Activated CD8-positive, alpha-beta memory T cell treated with anti-CD3 and anti-CD28 coated beads, Interleukin-2, amount 50 U/mL, for 24 hours (primary cell): ENCODE measurements around the gene CCDC85C.

Source experiments
- DNase-seq: peaks from one replicate; pipeline ENCODE4 v3.0.0-alpha.2; 2020; ENCODE audit errors: extremely low read depth

Gene CCDC85C

DNA sequence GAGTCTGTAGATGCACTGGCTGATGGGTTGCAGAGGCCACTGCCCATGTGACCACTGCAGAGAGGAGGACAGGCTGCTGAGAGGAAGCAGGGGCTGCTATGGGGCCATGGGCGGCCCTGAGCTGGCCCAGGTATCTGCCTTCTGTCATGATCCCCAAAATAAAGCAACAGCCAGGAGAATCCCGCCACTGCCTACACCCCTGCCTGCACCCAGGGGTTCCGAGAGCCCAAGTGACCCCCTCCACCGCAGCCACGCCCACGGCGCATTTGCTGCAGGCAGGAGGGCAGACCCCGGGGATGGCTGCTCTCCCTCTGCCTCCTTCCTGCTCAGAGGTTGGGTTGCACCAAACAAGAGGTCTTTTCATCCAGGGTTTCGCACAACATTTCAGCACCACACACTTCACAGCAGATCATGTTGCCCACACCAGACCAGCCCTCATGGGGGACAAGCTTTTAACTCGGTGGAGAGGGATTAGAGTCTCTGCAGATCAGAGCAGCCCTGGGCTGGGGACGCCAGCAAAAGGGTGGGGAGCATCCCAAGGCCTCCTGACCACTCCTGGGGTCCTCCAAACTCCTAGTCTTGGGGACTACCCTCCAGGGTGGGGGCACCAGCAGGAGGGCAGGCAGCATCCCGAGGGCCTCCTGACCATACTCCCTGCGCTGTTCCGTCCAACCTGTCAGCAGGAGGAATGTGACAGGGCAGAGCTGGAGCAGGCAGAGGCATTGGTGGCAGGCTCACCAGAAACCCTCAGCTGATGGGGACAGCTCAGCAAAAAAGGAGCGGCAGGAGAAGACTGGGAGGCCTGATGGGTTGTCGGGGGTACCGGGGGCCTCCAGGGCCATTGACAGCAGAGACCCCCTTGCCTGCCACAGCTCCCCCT, 14.1 kb downstream of the CCDC85C start:
- no peak for DNase-seq

DNA sequence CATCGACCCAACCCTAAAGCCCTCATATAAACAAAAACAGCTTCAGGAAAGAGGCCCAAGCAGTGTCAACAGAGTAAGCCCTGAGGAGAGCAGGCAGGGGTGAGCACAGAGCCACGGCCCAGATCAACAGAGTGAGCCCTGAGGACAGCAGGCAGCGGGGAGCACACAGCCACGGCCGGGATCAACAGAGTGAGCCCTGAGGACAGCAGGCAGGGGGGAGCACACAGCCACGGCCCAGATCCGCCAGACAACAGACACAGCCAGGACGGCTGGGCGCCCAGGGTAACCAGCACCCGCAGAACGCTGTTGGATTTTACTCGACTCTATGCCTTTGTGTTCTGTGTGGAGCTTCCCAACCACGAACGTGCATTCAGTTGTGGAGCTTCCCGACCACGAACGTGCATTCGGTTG, 15.0 kb downstream of the CCDC85C start:
- DNase-seq: no peak

DNA sequence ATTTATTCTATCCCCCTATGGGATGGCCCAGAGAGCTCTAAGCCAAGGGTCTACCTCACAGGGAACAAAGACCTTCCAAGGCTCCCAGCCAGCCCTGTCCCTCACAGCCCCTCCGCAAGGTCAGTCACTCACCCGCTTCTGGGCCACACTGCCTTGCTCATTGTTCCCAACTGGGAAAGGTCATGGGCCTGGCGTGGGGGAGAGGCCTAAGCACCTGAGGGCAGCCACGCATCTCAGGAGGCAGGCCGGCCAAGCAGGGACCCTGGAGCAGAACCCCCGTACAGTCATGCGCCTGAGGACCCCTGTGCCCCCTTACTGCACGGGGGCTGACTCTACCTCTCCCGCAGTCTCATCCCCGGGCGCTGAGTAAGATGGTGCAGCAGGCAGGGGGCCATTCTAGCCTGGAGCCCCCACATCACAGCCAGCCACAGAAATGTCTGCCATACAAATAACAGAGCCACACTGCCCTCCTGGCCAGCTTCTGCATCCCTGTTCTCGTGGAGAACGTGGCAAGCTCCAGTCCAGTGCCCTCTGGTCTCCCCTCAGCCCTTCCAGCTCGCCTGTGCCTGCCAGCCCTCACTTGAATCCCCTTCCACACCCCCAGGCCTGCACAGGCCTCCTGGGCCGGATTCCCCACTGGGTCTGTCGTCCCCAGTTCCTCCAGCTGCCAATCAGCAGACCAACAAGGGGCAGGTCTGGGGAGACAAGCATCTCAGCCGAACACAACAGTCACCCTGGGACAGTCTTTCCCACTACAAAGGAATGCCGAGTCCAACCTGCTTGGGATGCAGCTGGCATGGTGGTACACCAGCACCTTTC, 16.3 kb downstream of the CCDC85C start:
- no peak for DNase-seq

DNA sequence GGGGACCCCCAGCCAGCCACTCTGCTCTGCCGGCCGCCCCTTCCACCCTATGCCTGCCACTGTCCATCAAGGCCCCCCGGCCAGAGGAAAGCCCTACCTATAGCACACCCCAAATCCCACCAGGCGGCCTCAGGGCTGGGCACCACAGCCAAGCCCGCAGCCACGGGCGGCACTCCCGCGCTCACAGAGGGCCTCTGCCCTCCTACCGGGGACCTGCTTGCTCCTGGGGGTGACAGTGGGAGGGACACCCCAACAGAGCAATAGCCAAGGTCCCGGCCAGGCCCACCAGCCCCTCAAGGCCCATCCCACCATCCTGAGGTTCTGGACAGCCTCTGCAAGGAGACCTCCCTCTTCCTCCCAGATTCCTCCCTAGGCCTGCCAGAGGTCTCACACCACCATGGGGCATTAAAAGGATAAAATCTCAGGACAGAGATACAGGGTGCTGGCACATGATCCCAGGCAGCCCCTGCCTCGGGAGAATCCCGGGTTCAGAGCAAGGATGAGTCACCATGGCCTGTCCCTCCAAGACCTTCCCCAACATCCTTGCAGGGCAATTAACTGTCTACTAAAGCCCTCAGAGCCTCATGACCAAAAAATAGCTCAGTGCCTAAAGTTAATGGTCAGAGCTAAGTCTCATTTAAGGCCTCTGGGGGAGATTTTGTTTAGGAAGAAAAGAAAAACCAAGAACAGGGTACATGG, 17.1 kb downstream of the CCDC85C start:
- no peak for DNase-seq

DNA sequence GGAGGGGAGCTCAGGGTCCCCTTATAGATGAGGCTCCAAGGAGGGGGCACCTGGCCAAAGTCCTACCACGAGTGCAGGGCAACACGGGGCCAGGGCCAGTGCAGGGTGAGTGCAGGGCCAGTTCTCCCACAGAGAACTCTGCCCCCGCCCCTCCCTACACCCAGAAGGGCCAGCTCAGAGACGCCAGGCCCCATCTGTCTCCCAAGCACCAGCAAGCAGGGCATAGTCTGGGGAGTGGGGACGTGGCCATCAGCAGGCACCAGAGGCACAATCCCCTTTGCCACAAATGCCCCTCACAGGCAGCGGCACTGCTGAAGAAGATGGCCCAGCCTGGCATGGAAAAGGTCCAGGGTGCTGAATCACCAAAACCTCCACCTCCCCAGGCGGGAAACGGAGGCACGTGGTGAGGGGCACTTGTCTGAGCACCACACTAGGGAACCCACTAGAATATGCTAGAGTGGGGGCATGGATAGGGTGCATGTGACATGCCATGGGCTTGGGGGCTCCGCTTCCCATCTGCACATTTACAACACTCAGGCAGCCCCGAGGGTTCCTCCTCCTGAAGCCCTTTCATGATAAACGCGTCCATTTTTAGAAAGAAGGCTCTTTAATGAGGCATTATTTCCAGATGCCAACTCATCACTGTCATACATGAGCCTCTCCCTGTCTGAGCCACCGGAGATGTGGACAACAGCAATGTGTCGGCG, 17.8 kb downstream of the CCDC85C start:
- DNase-seq: no peak

DNA sequence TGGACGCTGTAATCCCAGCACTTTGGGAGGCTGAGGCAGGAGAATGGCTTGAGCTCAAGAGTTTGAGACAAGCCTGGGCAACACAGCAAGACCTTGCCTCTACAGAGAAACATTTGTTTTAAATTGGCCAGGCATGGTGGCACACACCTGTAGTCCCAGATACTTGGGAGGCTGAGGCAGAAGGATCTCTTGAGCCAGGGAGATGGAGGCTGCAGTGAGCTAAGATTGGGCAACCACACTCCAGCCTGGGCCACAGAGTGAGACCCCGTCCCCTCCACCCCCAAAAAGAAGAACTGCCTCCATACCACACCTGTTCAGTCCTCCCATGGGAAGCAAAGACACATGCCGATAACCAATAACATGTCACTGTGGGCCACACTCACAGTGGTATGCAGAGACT, 19.2 kb downstream of the CCDC85C start:
- DNase-seq: no peak

DNA sequence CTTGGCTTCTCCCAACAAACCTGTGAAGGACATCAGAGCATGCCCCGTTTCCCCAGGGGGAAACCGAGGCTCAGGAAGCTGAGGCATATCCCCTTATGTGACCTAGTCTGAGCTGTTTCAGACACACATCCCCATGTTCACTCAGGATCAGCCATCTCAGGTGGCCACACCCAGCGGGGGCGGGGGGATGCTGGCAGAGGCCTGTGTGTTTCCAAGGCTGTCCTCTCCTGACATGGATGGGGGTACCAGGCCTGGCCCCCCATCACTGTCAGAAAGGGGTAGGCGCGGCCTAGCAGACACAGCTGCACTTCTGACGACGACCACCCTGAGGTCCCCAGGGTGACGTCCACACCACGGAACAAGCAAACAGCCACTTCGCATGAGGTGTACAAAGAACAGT, 22.1 kb downstream of the CCDC85C start:
- no peak for DNase-seq

DNA sequence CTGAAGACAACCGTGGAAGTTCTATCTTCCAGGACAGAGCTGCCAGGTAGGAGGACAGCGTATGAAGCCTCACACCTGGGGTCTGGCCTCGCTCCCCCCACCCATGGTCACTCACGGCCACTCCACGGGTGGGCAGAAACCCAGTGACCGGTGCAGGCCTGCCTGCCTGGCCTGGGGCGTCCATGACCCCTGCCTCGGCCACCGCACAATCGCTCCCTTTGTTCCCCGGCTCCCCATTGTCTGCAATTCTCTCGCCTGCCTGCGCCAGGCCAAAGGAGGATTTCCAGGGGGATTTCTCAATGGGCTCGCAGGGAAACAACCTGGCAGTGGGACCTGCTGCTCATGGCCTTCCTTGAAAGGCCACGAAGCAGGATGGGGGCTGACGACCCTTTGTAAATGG, 22.6 kb downstream of the CCDC85C start:
- no peak for DNase-seq

DNA sequence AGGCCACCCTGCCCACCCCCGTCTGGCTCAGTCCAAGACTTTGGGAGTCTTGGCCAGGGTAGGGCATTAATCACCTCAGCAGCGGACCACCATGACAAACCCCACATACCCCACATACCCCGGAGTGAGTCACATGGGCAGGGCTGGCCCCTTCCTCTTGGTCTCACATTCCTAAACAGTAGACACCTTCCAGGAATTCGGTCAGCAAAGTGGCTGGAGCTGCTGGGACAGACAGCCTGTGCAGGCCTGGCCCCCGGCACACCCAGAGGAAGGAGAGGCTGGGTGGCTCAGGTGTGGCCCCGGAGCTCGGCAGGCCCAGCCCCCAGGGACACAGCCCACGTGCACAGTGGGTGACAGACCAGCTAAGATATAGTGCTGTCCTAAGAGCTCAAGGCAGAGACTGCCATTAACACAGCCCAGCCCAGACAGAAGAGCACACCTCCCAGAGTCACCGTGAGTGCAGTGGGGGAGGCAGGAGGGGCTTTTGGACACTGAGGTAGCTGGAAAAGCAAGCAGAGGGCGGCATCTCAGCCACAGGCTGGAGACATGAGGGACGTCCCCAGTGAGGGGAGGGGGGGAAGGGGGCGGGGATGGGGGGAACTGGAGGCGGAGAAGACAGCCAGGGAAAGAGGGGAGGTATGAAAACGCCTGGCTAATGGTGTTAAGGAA, 24.0 kb downstream of the CCDC85C start:
- DNase-seq: no peak

DNA sequence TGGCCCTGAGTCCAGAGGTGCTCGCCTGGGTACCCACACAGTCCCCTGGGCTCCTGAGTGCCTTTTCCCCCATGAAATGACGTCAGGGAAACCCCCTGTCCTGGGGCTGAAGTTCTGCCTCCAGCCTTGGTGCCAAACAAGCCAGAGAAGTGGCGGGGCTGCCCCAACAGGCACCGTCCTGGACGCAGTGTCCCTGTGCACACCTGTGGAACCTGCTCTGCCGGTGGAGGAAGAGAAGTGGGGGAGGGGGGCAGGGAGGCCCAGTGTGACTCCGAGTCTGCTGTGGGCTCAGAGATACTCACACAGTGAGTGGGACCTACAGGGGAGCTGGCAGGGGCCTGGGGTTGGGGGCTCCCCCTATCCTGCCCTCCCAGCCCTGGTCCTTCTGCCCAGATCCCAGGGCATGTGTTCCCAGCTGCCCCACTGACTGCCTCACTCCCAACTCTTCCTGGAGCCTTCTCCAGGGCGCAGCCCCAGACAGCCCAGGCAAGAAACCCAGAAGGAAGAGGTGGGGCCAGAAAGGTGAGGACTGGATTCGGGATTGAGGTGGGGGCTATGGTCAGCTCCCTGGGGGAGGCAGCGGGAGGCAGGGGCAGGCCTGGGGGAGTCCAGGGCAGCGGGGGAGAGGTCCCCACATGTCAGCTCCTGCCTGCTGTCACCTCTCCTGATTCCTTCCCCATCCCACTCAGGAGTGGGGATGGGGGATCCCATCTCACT, 24.7 kb downstream of the CCDC85C start:
- DNase-seq: no peak

DNA sequence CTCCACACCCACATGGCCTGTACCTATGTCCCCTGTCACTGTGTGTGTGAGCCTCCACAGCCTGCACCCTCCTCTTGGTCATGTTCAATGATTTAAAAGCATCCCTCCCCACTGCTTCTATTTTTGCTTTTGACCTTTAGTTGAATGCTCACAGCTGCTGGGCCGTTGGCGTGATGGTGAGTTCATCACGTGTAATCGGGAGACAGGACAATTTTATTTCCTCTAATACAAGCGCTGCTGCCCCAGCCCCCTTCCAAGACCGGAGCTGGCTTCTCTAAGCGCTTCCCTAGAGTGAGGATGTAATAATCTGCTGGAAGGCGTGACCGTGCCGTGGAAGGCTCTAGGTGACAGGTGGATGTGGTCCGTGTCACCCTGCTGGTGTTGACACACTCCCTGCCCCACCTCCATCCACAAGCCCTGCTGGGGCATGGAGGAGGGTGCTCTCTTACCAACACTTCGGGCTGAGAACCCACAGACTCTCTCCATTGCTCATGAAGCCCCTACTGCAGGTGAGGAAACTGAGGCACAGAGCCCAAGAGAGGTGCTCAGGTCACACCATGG, 25.4 kb downstream of the CCDC85C start:
- no peak for DNase-seq

DNA sequence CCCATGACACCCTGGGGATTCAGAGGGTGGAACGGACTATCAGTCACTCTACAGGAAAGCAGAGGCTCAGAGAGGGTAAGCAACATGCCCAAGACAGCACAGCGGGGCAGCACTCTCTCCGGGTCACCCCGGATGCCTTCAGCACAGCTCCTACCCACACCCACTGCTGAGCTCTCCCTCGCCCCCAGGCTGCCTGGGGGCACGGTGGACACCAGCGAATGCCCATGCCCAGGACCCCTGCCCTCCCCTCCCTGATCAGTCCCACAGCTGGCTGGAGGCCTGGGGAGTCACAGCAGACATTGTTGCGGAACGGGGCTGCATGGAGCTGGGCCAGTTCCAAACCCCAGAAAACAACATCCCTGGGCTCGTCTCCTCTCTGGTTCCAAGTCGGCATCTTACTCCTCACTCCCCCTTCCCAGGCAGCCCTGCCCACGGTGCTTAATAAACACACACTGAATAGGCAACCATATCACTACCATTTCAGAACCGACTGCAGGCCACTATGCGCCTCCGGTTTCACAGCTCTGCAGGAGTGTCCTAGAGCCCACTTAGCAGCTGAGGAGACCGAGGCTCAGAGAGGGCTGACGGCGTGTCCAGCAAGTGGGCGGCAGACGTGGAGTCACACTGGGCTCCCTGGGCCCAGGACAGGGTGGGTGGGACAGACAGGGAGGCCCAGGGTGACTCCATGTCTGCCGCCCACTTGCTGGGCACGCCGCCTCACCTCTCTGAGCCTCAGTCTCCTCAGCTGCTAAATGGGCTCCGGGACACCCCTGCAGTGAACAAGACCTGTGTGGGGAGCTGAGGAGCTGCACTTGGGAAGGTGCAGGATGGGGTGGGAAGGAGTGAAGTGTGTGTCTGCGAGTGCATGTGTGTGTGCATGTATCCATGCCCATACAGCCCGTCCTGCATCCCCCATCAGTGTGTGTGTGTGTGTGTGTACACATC, 27.0 kb downstream of the CCDC85C start:
- no peak for DNase-seq

DNA sequence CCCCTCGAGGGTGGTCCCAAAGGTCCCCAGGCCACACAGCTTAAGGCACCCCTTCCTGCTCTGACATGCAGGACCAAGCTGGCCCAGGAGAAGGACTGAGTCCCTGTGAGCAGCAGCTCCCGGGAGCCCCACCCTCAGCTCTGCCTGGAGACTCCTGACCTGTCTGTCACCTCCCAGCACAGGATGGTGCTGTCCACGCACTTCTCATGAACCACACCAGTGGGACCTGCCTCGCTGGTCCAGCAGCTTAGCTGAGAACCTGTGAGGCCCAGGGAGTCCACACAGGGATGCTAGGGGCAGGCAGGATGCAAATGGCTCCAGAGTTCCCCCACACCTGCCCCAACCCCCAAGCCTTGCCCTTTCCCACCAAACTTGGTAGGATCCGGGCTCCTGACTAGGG, 27.7 kb downstream of the CCDC85C start:
- no peak for DNase-seq

DNA sequence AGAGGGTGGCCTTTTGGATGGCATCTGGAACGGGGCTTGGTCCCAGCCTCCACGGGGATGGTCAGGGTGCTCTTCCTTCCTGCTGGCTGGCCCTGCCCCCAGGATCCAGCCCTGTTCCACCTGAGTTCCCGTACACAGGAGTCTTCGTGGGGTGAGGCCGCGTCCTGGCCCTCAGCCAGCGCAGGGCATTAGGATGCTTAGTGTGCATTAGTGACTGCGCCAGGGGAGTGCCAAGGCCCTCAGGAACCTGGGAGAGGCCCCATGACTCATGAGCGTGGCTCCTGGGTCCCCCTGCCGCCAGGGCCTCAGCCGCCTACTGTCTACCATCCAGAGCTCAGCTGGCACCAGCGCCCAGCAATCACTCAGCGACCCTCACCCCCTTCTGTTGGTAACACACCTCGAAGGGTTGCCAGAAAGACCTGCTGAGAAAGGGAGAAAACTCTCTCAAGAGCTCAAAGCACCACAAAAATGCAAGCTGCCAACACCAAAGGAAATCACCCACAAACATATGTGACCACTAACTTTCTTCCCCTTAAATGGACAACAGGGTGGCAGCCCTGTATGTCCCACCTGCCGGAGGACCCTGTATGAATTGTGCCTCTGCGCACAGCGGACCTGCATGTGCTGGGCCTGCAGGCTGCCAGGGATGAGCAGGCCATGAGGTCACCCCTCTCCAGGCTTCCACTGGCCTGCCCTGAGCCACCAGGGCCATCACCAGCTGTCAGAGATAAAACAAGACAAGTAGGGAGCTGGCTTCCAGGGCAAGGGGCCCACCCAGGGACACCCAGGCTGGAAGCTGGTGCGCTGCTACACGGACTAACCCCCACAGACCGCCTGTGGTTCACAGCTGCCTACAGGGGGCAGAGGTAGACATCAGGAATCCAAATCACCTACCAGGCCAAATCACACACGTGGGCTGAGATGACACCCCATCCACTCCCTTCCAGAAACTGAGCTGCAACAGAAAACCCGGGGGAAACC, 28.7 kb downstream of the CCDC85C start:
- no peak for DNase-seq

DNA sequence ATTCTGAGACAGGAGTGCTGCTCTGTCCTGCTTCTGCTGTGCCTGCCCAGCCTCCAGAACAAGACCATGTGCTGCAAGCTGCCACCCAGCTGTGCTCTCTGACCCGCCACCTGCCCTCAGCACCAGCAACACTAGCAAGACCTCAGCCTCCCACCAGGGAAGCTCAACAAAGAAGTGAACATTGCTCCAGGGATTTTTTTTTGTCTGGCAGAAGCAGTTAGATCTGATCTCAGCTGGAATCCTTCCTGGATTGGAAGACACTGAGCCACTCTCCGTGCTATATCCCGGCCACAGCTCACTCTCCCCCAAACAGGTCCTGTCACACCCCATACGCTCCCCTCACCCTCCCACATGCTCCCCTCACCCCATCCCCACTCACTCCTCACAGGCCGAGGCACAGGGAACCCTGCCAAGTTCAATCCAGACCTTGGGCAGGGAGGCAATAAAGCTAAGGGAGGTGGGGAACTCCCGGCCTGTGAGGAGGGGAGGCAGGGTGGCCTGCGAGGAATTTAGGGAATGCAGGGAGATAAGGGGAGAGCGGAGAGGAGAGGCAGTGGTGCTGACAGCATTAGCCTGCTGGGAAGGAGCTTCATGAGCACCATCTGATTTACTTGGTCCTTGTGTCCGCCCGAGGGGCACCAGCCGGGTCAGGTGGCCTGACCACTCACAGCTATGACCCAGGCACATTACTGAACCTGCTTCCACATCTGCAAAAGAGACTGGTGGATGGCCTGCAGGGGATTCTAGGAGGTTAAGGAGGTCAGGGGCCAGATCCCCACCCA, 29.7 kb downstream of the CCDC85C start:
- no peak for DNase-seq

DNA sequence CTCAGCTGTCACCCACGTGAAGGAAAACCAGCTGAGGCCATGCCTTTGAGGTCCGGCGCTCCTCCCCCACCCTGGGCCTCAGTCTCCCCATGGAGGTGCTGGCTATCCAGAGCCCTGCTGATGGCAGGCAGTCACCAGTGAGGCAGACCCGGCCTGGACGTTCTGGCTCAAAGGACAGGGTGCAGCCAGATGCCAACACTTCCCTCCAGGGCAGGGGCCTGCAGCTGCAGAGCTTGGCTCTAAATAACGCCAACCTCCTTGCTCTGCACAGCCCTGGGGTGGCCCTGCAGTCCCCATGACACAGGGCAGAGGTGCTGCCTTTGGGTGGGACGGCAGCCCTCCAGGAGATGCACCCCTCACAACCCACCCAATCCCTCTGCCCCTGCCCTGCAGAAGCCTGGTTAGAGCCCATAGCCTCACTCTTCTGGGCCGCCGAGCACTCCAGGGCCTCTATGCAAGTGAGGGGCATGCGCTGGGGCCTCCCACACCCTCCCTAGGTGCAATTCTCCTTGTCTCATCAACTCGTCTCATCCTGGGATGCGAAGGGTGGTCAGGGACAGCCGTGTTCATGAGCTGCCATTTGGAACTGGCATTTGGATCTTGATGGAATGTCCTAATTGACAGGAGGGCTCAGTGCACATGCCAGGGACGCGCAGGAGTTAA, 30.4 kb downstream of the CCDC85C start:
- DNase-seq: no peak

DNA sequence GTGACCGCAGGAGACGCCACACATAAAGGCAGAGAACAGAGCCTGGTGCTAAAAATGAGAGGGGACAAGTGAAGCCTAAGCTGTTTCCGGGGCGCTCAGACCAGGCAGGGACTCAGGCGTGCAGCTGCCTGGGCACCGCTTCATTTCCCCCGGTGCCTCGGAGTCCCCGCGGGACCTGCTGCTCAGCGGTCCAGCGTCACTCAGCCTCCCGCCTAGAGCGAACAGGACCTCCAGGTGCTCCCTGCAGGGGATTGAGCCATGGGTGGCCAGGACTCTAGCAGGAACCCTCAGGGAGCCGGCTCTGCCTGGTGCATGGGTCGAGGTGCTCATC, 31.0 kb downstream of the CCDC85C start:
- DNase-seq: no peak
